Tibial nerve (tissue), 4 donors: ENCODE measurements around the gene KIAA1614. TPM values are rescaled to one million over a fixed set of nuclear protein-coding genes. Genes with fewer than 3 reads are reported as not detected.

Source experiments
- DNase-seq, 2 donors: peaks; one replicate each; pipeline ENCODE4 v3.0.0-alpha.2; 2019; ENCODE audit warnings: low spot score in 2 of 2
- H3K27ac ChIP-seq, 4 donors: fragments of 200-600 bp; sonication (generic) in 3 of 4; one replicate each; pipeline ENCODE4 v1.5.1; 2017 to 2019; ENCODE audit warnings: mild to moderate bottlenecking in 1 of 4
- H3K27me3 ChIP-seq, 2 donors: fragments of 200-600 bp; sonication (generic) in 1 of 2; one replicate each; pipeline versions ENCODE4 v1.5.1 to v1.6.0; 2017 to 2019
- H3K36me3 ChIP-seq, 3 donors: fragments of 200-600 bp; sonication (generic); one replicate each; pipeline ENCODE4 v1.5.1; 2018 to 2019
- H3K4me1 ChIP-seq, 4 donors: fragments of 200-600 bp; sonication (generic) in 3 of 4; one replicate each; pipeline ENCODE4 v1.5.1; 2017 to 2019
- H3K4me3 ChIP-seq, 4 donors: fragments of 200-600 bp; sonication (generic) in 3 of 4; one replicate each; pipeline ENCODE4 v1.5.1; 2017 to 2019; ENCODE audit warnings: mild to moderate bottlenecking in 1 of 4, moderate library complexity in 1 of 4
- H3K9me3 ChIP-seq, 4 donors: fragments of 200-600 bp; sonication (generic) in 3 of 4; one replicate each; pipeline ENCODE4 v1.5.1; 2017 to 2019
- EP300 ChIP-seq, 2 donors: sonication (generic); formaldehyde crosslinking; IDR thresholded peaks; one replicate each; pipeline ENCODE4 v1.6.1; 2017; ENCODE audit warnings: antibody characterized with exemption in 2 of 2, mild to moderate bottlenecking in 1 of 2
- POLR2A ChIP-seq, 2 donors: fragments of 450-650 bp; IDR thresholded peaks; one replicate each; pipeline ENCODE4 v1.6.1; 2017; ENCODE audit warnings: antibody characterized with exemption in 2 of 2, mild to moderate bottlenecking in 2 of 2, moderate library complexity in 2 of 2
- WGBS, 2 donors: methylation state at CpG; one replicate each; pipeline ENCODE4 v1.1.5; 2018; 5-methylcytosine and 5-hydroxymethylcytosine counted together
- total RNA-seq, 4 donors: library from RNA; depleted of rRNA; stranded (reverse); fragments of >200 nt; gene quantifications; one replicate each; pipeline ENCODE4 v1.1.0, GENCODE V29; 2016
- TF ChIP-seq, protein P1 (sequence below), 5 experiments: fragments of 200-600 bp in 3 of 5; fragments of 450-650 bp in 2 of 5; sonication (generic) in 3 of 5; IDR thresholded peaks; one replicate each; pipeline ENCODE4 v1.5.1; 2016 to 2019; ENCODE audit warnings: antibody characterized with exemption in 5 of 5, mild to moderate bottlenecking in 3 of 5, moderate library complexity in 2 of 5

Gene KIAA1614
- total RNA-seq, 4 donors from 2014 or later, result 14.9 to 22.6 (median 19.1) TPM

DNA sequence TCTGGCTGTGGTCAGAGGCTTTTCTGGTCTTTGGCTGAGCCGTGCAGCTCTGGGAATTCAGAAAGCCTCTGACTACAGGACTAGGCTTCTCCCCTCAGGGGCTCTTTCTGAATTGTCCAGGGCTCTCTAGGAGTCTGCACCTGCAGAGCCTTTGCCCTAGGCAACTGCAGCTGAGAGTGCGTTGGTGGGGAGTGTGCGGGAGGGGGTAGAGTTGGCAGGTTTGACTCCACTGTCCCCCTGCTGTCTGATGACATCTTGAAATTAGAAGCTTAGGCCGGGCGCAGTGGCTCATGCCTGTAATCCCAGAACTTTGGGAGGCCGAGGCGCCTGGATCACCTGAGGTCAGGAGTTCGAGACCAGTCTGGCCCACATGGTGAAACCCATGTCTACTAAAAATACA is 32.9 kb downstream of the KIAA1614 start:
- no peaks in the 10 kb centered on the region for H3K4me1 ChIP-seq
- no peaks in the 10 kb centered on the region for H3K27me3 ChIP-seq
- no peak for TF ChIP-seq POLR2A (IDR thresholded peaks at IDR 0.05)
- no peak for TF ChIP-seq EP300 (IDR thresholded peaks at IDR 0.05)
- TF ChIP-seq, protein P1, sequence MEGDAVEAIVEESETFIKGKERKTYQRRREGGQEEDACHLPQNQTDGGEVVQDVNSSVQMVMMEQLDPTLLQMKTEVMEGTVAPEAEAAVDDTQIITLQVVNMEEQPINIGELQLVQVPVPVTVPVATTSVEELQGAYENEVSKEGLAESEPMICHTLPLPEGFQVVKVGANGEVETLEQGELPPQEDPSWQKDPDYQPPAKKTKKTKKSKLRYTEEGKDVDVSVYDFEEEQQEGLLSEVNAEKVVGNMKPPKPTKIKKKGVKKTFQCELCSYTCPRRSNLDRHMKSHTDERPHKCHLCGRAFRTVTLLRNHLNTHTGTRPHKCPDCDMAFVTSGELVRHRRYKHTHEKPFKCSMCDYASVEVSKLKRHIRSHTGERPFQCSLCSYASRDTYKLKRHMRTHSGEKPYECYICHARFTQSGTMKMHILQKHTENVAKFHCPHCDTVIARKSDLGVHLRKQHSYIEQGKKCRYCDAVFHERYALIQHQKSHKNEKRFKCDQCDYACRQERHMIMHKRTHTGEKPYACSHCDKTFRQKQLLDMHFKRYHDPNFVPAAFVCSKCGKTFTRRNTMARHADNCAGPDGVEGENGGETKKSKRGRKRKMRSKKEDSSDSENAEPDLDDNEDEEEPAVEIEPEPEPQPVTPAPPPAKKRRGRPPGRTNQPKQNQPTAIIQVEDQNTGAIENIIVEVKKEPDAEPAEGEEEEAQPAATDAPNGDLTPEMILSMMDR (IDR thresholded peaks at IDR 0.05), result no peak
- DNase-seq, result no peak
- no peak overlapping the region for H3K4me3 ChIP-seq
- H3K9me3 ChIP-seq, result no peaks in the 10 kb centered on the region
- H3K27ac ChIP-seq, result no peak overlapping the region
- peaks cover 0 to 87% (median 0%) of the 10 kb centered on the region in 3 donors for H3K36me3 ChIP-seq
- WGBS, 2 donors, result 93 to 97% methylated on average over 6 to 8 of the region's 8 CpGs

DNA sequence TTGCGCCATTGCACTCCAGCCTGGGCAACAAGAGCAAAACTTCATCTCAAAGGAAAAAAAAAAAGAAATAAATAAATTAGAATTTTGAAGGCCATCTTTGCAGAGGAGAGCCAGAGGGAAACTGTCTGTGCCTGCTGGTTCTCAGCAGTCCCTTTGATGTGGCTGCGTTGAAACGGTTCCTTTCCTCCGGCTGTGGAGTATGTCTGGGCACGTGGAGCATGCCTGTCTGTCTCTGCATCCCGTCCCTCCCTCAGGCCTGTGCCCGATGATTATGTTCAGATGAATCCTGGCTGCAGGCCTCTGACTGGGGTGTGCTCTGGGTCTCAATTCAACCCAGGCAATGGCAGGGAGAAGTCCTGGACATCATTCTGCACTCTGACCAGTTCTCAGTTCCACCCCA is 33.4 kb downstream of the KIAA1614 start:
- 81 to 87% methylated on average over 7 of the region's 7 CpGs for WGBS, 2 donors
- Histone ChIP-seq H3K9me3 (no peaks in the 10 kb centered on the region), H3K36me3 (peaks cover 0 to 87% (median 0%) of the 10 kb centered on the region in 3 donors), H3K4me1 (no peaks in the 10 kb centered on the region), H3K27me3 (no peaks in the 10 kb centered on the region), H3K27ac (no peak overlapping the region), H3K4me3 (no peak overlapping the region)
- TF ChIP-seq, protein P1 (IDR thresholded peaks at IDR 0.05), result no peak
- TF ChIP-seq EP300 (IDR thresholded peaks at IDR 0.05), result no peak
- no peak for TF ChIP-seq POLR2A (IDR thresholded peaks at IDR 0.05)
- no peak for DNase-seq

DNA sequence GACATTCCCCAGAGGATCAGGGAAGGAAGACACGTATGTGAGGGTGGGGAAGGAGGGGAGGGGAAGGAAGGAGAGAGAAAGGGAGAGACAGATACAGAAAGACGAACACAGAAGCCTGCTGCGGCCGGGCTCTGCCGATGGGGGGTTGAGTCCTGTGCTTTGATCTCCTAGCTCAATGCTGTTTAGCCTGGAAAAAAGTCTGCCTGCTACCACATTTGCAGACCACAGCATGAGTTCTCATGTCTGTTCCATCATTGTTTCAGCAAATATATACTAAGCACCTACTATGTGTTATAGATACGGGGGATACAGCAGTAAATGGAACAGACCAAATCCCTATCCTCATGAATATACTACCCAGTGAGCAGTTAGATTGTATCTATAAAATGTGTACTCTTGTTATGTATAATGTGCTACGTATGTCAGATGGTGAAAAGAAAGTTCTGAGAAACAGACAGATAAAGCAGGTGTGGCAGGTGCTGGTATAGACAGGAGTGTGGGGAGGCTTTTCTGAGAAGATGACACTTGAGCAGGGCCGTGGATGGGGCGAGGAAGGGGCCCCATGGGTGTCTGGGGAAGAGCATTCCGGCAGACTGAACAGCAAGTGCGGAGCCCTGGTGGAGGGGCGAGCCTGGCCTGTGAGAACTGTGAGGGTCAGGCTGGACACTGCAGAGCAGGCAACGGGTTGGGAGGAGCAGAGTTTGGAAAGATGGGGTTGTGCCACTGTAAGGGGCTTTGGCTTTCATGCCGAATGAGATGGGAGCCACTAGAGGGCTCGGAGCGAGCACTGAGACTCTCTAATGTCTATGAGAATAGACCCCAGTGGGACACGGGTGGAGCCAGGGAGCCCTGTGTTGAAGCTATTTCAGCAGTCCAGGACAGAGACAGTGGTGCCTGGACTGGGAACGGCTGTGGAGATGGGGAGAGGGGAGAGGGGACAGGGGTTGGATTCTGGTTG is 34.1 kb downstream of the KIAA1614 start:
- H3K4me3 ChIP-seq, result no peak overlapping the region
- H3K36me3 ChIP-seq, result peaks cover 0 to 85% (median 0%) of the 10 kb centered on the region in 3 donors
- no peak for DNase-seq
- H3K27ac ChIP-seq, result no peak overlapping the region
- no peaks in the 10 kb centered on the region for H3K27me3 ChIP-seq
- 79 to 84% methylated on average over 18 of the region's 18 CpGs for WGBS, 2 donors
- TF ChIP-seq POLR2A (IDR thresholded peaks at IDR 0.05), result no peak
- TF ChIP-seq EP300 (IDR thresholded peaks at IDR 0.05), result no peak
- TF ChIP-seq, protein P1 (IDR thresholded peaks at IDR 0.05), result no peak
- peaks cover 0 to 6% (median 0%) of the 10 kb centered on the region in 4 donors for H3K4me1 ChIP-seq
- no peaks in the 10 kb centered on the region for H3K9me3 ChIP-seq

DNA sequence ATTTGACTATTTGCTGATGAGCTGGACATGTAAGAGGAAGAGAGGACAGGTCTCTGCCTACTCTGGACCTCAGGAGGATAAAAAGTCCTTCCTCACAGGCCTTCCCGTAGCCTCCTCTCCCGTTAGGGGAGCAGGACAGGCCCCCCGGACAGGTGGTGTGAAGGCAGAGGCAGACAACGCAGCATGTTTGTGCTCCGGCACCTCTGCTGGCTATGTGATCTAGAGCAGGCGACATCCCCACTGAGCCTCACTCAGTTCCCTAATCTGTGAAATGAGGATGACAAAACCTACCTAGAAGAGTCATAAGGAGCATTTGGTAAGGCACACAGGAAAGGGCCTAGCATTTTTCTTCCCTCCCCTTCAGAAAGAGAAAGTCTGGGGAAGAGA is 34.8 kb downstream of the KIAA1614 start:
- Histone ChIP-seq H3K27me3 (no peaks in the 10 kb centered on the region), H3K27ac (no peak overlapping the region), H3K36me3 (peaks cover 0 to 78% (median 0%) of the 10 kb centered on the region in 3 donors), H3K9me3 (no peaks in the 10 kb centered on the region), H3K4me1 (peaks cover 0 to 12% (median 4%) of the 10 kb centered on the region in 4 donors), H3K4me3 (no peak overlapping the region)
- TF ChIP-seq EP300 (IDR thresholded peaks at IDR 0.05), result no peak
- TF ChIP-seq, protein P1 (IDR thresholded peaks at IDR 0.05), result no peak
- no peak for TF ChIP-seq POLR2A (IDR thresholded peaks at IDR 0.05)
- 93 to 96% methylated on average over 5 to 6 of the region's 6 CpGs for WGBS, 2 donors
- DNase-seq, result no peak
